Common myeloid progenitor, CD34-positive (primary cell): Measurements from ENCODE around the gene ZNF66. TPM values are rescaled to one million over a fixed set of nuclear protein-coding genes. Genes with fewer than 3 reads are reported as not detected.
"Not testable (repeated sequence)": the region's sequence is repeated elsewhere in the genome, so short reads cannot be mapped to it uniquely, and the experiment has no call there.

Experiments used
- CTCF ChIA-PET: fragments of 350-600 bp; sonication (Branson Sonifier 250); formaldehyde crosslinking; loops from one replicate; lab custom pipeline; 2021; ENCODE audit warnings: antibody characterized with exemption; lab: Charles Lee
- POLR2A ChIA-PET: fragments of 350-600 bp; sonication (Branson Sonifier 250); formaldehyde crosslinking; loops from one replicate; lab custom pipeline; 2021; ENCODE audit warnings: antibody characterized with exemption; lab: Charles Lee
- DNase-seq, 3 donors: peaks; one replicate each; pipeline versions ENCODE4 v3.0.0 to v3.0.0-alpha.2; 2013
- H3K27ac ChIP-seq, 2 experiments: 1 replicate in 1 of 2; 2 replicates in 1 of 2; pipeline ENCODE4 v1.7.0; 2013; ENCODE audit warnings: inconsistent platforms in 2 of 2, low read length in 2 of 2, mild to moderate bottlenecking in 2 of 2, low read depth in 1 of 2, moderate library complexity in 1 of 2; ENCODE audit not compliant: severe bottlenecking in 2 of 2, insufficient read depth in 1 of 2, poor library complexity in 1 of 2
- H3K27me3 ChIP-seq, 5 experiments: replicated peaks in 2 of 5; 1 replicate in 3 of 5; 2 replicates in 2 of 5; pipeline versions ENCODE4 v1.6.1 to v1.7.0; 2013; ENCODE audit warnings: low read length in 4 of 5, mild to moderate bottlenecking in 2 of 5, moderate library complexity in 2 of 5, inconsistent platforms in 1 of 5; ENCODE audit not compliant: insufficient read depth in 5 of 5, control insufficient read depth in 4 of 5
- H3K36me3 ChIP-seq, 4 experiments: 1 replicate in 2 of 4; 2 replicates in 2 of 4; pipeline versions ENCODE4 v1.6.1 to v1.7.0; 2013; ENCODE audit warnings: low read length in 3 of 4, control low read depth in 1 of 4, mild to moderate bottlenecking in 1 of 4; ENCODE audit not compliant: control insufficient read depth in 4 of 4, insufficient read depth in 4 of 4
- H3K4me1 ChIP-seq, 4 experiments: 1 replicate in 3 of 4; 2 replicates in 1 of 4; pipeline versions ENCODE4 v1.6.1 to v1.7.1; 2013; ENCODE audit warnings: low read length in 3 of 4, mild to moderate bottlenecking in 3 of 4, control low read depth in 1 of 4, inconsistent platforms in 1 of 4, moderate library complexity in 1 of 4; ENCODE audit not compliant: control insufficient read depth in 4 of 4, insufficient read depth in 4 of 4; ENCODE audit errors: control extremely low read depth in 1 of 4
- H3K4me3 ChIP-seq, 7 experiments: 1 replicate in 4 of 7; 2 replicates in 3 of 7; pipeline versions ENCODE4 v1.5.1 to v1.7.0; 2013; ENCODE audit warnings: mild to moderate bottlenecking in 7 of 7, low read length in 6 of 7, moderate library complexity in 6 of 7, inconsistent platforms in 2 of 7, low read depth in 2 of 7, control low read depth in 1 of 7; ENCODE audit not compliant: insufficient read depth in 4 of 7, control insufficient read depth in 1 of 7; ENCODE audit errors: extremely low read depth in 1 of 7
- H3K9me3 ChIP-seq, 5 experiments: 1 replicate in 4 of 5; 2 replicates in 1 of 5; pipeline versions ENCODE4 v1.6.1 to v1.7.1; 2013; ENCODE audit warnings: low read length in 4 of 5, mild to moderate bottlenecking in 2 of 5, inconsistent platforms in 1 of 5, low read depth in 1 of 5, moderate library complexity in 1 of 5; ENCODE audit not compliant: control insufficient read depth in 4 of 5, insufficient read depth in 2 of 5; ENCODE audit errors: control extremely low read depth in 1 of 5
- WGBS: methylation state at CpG from one replicate; pipeline ENCODE4 v1.1.5; 2013; ENCODE audit not compliant: insufficient coverage; 5-methylcytosine and 5-hydroxymethylcytosine counted together
- polyA plus RNA-seq: library from polyadenylated mRNA; unstranded; fragments of 120-200 nt; gene quantifications from one replicate; pipeline ENCODE4 v1.2.1, GENCODE V29; 2013

The ZNF66 gene
- polyA plus RNA-seq, result 7.4 TPM

DNA sequence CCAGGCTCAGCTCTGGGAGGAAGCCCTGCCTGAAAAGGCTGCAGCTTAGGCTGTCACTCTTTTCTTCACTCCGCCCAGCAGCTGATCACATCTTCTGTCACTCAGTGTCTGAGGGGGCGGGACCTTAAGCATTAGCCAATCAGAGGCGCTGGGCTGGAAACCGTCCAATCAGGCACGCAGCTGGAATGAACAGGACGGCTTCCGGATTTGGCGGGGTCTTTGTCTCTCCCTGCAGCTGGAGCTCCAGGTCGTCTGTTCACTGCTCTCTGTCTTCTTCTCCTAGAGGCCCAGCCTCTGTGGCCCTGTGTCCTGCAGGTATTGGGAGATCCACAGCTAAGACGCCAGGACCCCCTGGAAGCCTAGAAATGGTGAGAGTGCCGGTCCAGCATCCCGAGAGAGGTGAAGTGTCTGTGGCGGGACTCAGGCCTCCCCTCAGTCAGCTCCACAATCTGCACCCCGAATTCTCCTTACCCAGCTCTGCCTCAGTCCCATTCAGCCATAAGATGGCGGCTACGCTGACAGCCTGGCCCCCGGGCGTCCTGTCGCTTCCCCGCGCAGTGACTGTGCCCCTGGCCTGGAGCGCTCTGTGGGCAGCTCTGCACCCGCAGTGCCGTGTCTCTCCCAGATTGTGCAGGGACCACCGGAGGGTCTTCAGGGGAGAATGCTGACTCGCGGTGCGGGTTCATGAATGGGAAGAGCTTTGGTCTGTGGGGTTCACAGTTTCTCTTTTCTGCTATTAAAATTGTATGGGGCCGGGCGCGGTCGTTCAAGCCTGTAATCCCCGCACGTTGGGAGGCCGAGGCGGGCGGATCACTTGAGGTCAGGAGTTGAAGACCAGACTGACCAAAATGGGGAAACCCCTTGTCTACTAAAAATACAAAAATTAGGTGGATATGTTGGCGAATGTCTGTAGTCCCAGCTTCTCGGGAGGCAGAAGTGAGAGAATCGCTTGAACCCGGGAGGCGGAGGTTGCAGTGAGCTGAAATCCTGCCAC, at the start of gene ZNF66:
Gene ZNF66, plus strand, starts transcription at position 222 of the 994 bp plus-strand sequence. Its CDS starts 144 bp downstream, at position 366.
- Histone ChIP-seq H3K27ac (peak within 1 kb of the TSS; percentile 64 to 87), H3K36me3 (peaks cover 0 to 26% (median 10%) of the 10 kb centered on the region in 4 experiments), H3K27me3 (no peaks in the 10 kb centered on the region), H3K9me3 (peaks cover 5 to 26% (median 13%) of the 10 kb centered on the region in 5 experiments), H3K4me3 (peak within 1 kb of the TSS; percentile 94 to 99 (median 94)), H3K4me1 (peaks cover 0 to 7% (median 0%) of the 10 kb centered on the region in 4 experiments)
- ChIA-PET CTCF (interaction anchor here (1.1 kb wide), 1 partner anchor 9 kb away, joined by 3 read pairs; no protein-coding TSS in a partner anchor), POLR2A (interaction anchor here (1.6 to 1.7 kb wide), 2 partner anchors 115 to 211 kb away, joined by 4 to 6 read pairs; partner anchors contain the start of genes ZNF626 and ZNF737)
- DNase-seq, result peak; percentile 97 to 99 (median 98)
- under 1% methylated on average over 36 of the region's 42 CpGs for WGBS

DNA sequence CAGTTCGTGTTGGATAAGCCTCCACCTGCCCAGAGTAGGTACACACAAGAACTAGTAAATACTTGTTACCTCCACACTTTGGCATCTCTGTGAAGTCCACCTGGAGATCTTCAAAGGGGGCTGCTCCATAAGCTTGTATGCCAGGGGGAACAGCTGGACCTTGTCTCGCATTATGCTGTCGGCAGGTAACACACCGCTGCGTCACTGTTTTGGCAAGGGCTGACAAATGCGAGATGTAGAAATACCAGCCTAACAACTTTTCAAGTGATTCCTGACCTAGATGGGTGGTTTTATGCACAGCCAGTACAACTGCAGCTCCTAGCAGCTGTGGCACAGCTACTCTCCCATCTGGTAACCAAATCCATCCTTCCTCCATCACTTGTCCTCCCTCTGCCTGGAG, 25.9 kb upstream of the ZNF66 start:
- H3K4me3 ChIP-seq, H3K9me3 ChIP-seq, H3K27ac ChIP-seq, H3K4me1 ChIP-seq, POLR2A ChIA-PET, H3K36me3 ChIP-seq, DNase-seq, H3K27me3 ChIP-seq, CTCF ChIA-PET: not testable (repeated sequence)
- 98% methylated on average over 6 of the region's 6 CpGs for WGBS

DNA sequence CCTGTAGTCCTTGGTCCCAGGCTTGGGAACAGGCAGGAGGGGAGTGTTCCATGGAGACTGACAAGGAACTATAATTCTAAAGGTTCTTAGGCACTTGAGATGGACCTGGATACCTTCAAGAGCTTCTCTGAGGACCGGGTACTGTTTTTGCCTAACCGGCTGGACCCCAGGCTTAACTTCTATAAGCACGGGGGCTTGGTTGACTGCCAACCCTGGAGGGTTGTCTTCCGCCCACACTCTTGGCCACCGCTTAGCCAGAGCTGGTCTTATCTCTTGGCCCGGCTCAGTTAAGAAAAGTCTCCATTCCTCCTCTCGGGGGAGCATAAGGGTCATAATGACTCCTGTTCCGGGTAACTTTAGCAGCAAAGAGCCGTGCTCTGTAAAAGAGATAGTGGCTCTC, 23.8 kb upstream of the ZNF66 start:
- H3K27me3 ChIP-seq, POLR2A ChIA-PET, CTCF ChIA-PET, H3K9me3 ChIP-seq, DNase-seq, H3K36me3 ChIP-seq, H3K4me3 ChIP-seq, H3K27ac ChIP-seq, H3K4me1 ChIP-seq: not testable (repeated sequence)
- 99% methylated on average over 8 of the region's 9 CpGs for WGBS

DNA sequence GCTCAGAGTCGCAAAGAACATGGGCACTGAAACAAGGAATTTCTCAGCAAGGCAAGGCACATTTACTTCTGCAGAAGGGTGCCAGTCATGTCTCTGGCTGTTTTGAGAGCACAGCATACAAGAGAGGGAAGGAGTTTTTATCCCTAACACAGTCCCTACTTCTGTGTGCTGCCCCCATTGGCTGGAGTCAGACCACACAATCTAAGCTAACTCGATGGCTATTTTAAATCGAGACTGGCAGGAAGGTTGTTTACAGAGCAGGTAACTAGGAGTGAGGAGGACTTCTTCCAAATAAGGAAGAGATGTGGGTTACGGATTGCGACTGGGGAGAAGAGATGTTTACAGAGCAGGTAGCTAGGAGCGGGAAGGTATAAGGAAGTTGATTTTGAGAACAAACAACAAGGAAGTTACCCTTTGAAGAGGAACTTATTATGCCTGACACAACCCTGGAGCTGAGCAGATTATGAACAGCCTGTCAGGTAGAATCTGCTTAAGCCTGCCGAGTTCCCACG, 6.8 kb upstream of the ZNF66 start:
- POLR2A ChIA-PET, result not testable (repeated sequence)
- WGBS, result 94% methylated on average over 6 of the region's 8 CpGs

DNA sequence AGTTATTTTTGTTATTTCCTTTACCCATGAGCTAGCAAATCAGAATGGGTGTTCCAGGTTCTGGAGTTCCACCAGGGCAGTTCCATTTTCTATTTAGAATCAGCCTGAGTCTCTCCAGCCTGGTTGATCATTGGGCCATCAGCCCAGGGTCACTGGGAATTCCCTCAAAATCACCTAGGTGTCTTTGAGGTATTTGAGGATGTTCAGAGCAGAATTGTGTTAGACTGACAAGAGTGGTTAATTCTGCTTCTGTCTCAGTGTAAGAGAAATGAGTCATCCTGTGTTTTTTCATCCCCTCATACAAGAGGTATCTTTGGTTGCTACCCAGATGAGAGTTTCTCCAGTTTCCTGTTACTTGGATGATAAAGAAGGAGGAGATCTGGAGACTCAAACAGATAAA, 11.7 kb downstream of the ZNF66 start:
- Histone ChIP-seq H3K4me3 (no peak overlapping the region), H3K36me3 (peaks cover 15 to 69% (median 31%) of the 10 kb centered on the region in 4 experiments), H3K27ac (no peak overlapping the region), H3K9me3 (peaks cover 6 to 84% (median 50%) of the 10 kb centered on the region in 5 experiments), H3K4me1 (no peaks in the 10 kb centered on the region), H3K27me3 (no peaks in the 10 kb centered on the region)
- ChIA-PET POLR2A (no interaction called here), CTCF (no interaction called here)
- no peak for DNase-seq

More for the DNA sequence above, 6.8 kb upstream of the ZNF66 start:
- H3K4me1 ChIP-seq, CTCF ChIA-PET, DNase-seq, H3K27ac ChIP-seq, H3K27me3 ChIP-seq, H3K4me3 ChIP-seq, H3K36me3 ChIP-seq: not testable (repeated sequence)
- peaks cover under 1 to 19% (median 9%) of the 10 kb centered on the region in 5 experiments for H3K9me3 ChIP-seq

DNA sequence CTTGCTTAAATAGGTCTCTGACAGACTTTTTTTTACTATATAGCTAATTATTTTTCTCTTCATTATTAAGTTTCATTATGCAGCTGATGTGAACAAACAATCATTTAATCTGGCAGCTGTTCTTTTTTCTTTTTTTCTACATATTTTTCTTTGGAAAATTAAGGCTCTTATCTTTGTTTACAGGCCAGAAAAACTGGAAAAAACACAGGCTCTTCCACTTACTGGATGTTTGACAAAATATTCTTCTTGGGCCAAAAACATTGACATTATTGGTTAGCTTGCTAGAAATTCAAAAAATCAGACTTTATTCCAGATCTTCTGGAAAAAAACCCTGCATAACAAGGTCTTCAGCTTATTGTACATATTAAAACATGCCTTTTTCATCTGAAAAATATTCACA, 15.7 kb downstream of the ZNF66 start:
- H3K9me3 ChIP-seq, result peaks cover 8 to 77% (median 40%) of the 10 kb centered on the region in 5 experiments
- no peaks in the 10 kb centered on the region for H3K4me1 ChIP-seq
- H3K27ac ChIP-seq, result no peak overlapping the region
- peaks cover 13 to 69% (median 28%) of the 10 kb centered on the region in 4 experiments for H3K36me3 ChIP-seq
- H3K4me3 ChIP-seq, result no peak overlapping the region
- ChIA-PET POLR2A (no interaction called here), CTCF (no interaction called here)
- DNase-seq, result no peak
- no peaks in the 10 kb centered on the region for H3K27me3 ChIP-seq
